ENCODE data around the gene APOBEC3H. TPM values are rescaled to one million over a fixed set of nuclear protein-coding genes. Genes with fewer than 3 reads are reported as not detected.

APOBEC3H gene
- total RNA-seq, 1 experiment from 2014 or later = not detected

DNA sequence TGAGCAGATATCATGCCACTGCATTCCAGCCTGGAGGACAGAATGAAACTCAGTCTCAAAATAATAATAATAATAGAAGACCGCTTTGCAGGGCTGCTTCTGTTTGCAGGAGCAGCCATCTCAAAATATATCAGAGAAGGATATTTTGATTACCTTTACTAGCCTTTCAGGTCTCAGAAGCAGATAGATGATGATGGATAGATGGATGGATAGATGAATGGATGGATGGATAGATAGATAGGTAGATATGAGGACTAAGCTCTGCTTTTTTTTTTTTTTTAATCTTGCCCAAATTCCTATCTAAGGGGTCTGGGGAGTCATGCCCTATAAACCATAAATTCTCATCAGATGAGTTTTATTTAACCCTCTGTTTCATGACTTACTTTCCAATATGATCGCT lies 18.5 kb downstream of the APOBEC3H start:
- Histone ChIP-seq H3K36me3 (ENCODE audit: control insufficient read depth, insufficient read depth, low read length) (no peaks in the 10 kb centered on the region), H3K9me3 (ENCODE audit: control insufficient read depth, insufficient read depth, low read depth, low read length) (no peaks in the 10 kb centered on the region), H3K4me3 (ENCODE audit: low read depth in 2 of 2, low read length in 2 of 2) (no peak overlapping the region), H3K4me1 (ENCODE audit: control insufficient read depth, insufficient read depth, low read length) (no peaks in the 10 kb centered on the region), H3K27ac (ENCODE audit: low read length) (no peak overlapping the region), H3K27me3 (ENCODE audit: control insufficient read depth, insufficient read depth, low read length) (no peaks in the 10 kb centered on the region)
- BruUV-seq (replicated peaks) = no TSS peak
- in situ Hi-C loops (cut with HindIII; ENCODE audit: low pct_unique_long_range_greater_than_20kb, low sequenced_read_pairs) = no loop called here
- DNase-seq (ENCODE audit: low read depth, low spot score) = no peak
- POLR2A ChIA-PET = interaction anchor here (0.6 kb wide), 1 partner anchor 811 kb away, joined by 3 read pairs; no protein-coding TSS in a partner anchor
- intact Hi-C loops (cut with micrococcal nuclease; ENCODE audit: unreplicated experiment) = loop anchor here (5.0 kb wide), 1 partner anchor 108 kb away; no protein-coding TSS in a partner anchor
- CTCF ChIA-PET = no interaction called here
- TF ChIP-seq POLR2AphosphoS5 (IDR thresholded peaks at IDR 0.05; ENCODE audit: low read depth, low read length) (no peak), CTCF (IDR thresholded peaks at IDR 0.05) (no peak), SIN3A (IDR thresholded peaks at IDR 0.05; ENCODE audit: borderline replicate concordance, insufficient read depth, low read depth, low read length) (no peak), TCF7L2 (IDR thresholded peaks at IDR 0.05; ENCODE audit: low read depth, low read length) (no peak), REST (IDR thresholded peaks at IDR 0.05; ENCODE audit: insufficient read depth in 1 of 2, low read depth in 2 of 2, low read length in 1 of 2) (no peak)
- no peak for ATAC-seq

DNA sequence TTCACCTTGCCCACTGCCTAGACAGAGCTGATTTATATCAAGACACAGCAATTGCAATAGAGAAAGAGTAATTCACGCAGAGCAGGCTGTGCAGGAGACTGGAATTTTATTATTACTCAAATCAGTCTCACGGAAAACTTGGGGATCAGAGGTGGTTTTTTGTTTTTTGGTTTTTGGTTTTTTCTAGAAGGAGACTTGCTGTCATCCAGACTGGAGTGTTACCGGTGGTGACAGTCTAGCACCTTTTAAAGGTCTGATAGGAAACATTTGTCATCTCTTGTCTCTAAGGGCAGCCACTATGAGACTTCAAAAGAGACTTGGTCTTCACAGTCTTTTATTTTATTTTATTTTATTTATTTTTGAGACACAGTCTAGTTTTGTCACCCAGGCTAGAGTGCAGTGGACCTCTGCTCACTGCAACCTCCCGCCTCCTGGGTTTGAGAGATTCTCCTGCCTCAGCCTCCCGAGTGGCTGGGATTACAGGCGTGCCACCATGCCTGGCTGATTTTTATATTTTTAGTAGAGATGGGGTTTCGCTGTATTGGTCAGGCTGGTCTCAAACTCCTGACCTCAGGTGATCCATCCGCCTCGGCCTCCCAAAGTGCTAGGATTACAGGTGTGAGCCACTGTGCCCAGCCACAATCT lies 19.1 kb downstream of the APOBEC3H start:
- ChIA-PET CTCF (no interaction called here), POLR2A (no interaction called here)
- intact Hi-C loops (cut with micrococcal nuclease; ENCODE audit: unreplicated experiment) (loop anchor here (5.0 kb wide), 1 partner anchor 109 kb away; no protein-coding TSS in a partner anchor), in situ Hi-C loops (cut with HindIII; ENCODE audit: low pct_unique_long_range_greater_than_20kb, low sequenced_read_pairs) (no loop called here)
- DNase-seq (ENCODE audit: low read depth, low spot score) (no peak), ATAC-seq (no peak)
- H3K4me3 ChIP-seq (ENCODE audit: low read depth in 2 of 2, low read length in 2 of 2) = no peak overlapping the region
- BruUV-seq (replicated peaks) = no TSS peak
- no peak overlapping the region for H3K27ac ChIP-seq (ENCODE audit: low read length)
- H3K9me3 ChIP-seq (ENCODE audit: control insufficient read depth, insufficient read depth, low read depth, low read length) = no peaks in the 10 kb centered on the region
- H3K27me3 ChIP-seq (ENCODE audit: control insufficient read depth, insufficient read depth, low read length) = no peaks in the 10 kb centered on the region
- H3K4me1 ChIP-seq (ENCODE audit: control insufficient read depth, insufficient read depth, low read length) = no peaks in the 10 kb centered on the region
- H3K36me3 ChIP-seq (ENCODE audit: control insufficient read depth, insufficient read depth, low read length) = no peaks in the 10 kb centered on the region
- TF ChIP-seq POLR2AphosphoS5 (IDR thresholded peaks at IDR 0.05; ENCODE audit: low read depth, low read length) = no peak
- no peak for TF ChIP-seq REST (IDR thresholded peaks at IDR 0.05; ENCODE audit: insufficient read depth in 1 of 2, low read depth in 2 of 2, low read length in 1 of 2)
- TF ChIP-seq SIN3A (IDR thresholded peaks at IDR 0.05; ENCODE audit: borderline replicate concordance, insufficient read depth, low read depth, low read length) = no peak
- no peak for TF ChIP-seq CTCF (IDR thresholded peaks at IDR 0.05)
- TF ChIP-seq TCF7L2 (IDR thresholded peaks at IDR 0.05; ENCODE audit: low read depth, low read length) = no peak

All from Panc1 (cell line).